Tibial artery (tissue), 4 donors: ENCODE data around the gene TENM3.

Source experiments
- DNase-seq, 2 donors: peaks; one replicate each; pipeline ENCODE4 v3.0.0-alpha.2; 2019
- H3K27ac ChIP-seq, 2 donors: fragments of 200-600 bp; sonication (generic) in 1 of 2; 1 replicate in 1 of 2; 2 replicates in 1 of 2; pipeline ENCODE4 v1.5.1; 2018 to 2019; ENCODE audit warnings: mild to moderate bottlenecking in 1 of 2
- H3K27me3 ChIP-seq, 2 donors: fragments of 200-600 bp; sonication (generic) in 1 of 2; one replicate each; pipeline versions ENCODE4 v1.5.1 to v1.6.0; 2016 to 2019
- H3K36me3 ChIP-seq, 3 donors: fragments of 200-600 bp; sonication (generic) in 2 of 3; one replicate each; pipeline ENCODE4 v1.5.1; 2016 to 2019; ENCODE audit warnings: mild to moderate bottlenecking in 2 of 3
- H3K4me1 ChIP-seq, 4 donors: fragments of 200-600 bp; sonication (generic) in 2 of 4; 1 replicate in 3 of 4; 2 replicates in 1 of 4; pipeline ENCODE4 v1.5.1; 2016 to 2019
- H3K4me3 ChIP-seq, 2 donors: fragments of 200-600 bp; sonication (generic) in 1 of 2; 1 replicate in 1 of 2; 2 replicates in 1 of 2; pipeline ENCODE4 v1.5.1; 2018 to 2019; ENCODE audit warnings: mild to moderate bottlenecking in 2 of 2
- H3K9me3 ChIP-seq, 3 donors: fragments of 200-600 bp; sonication (generic) in 1 of 3; one replicate each; pipeline ENCODE4 v1.5.1; 2016 to 2019
- intact Hi-C: fragments of 100-400 bp; cut with DNase I; formaldehyde crosslinking; loops from one replicate; pipeline ENCODE4 v1.15.0; 2023; ENCODE audit warnings: low total_unique reads
- TF ChIP-seq, protein P1 (sequence below), 2 experiments: fragments of 200-600 bp in 1 of 2; fragments of 450-650 bp in 1 of 2; IDR thresholded peaks; one replicate each; pipeline ENCODE4 v1.5.1; 2017 to 2019; ENCODE audit warnings: antibody characterized with exemption in 2 of 2, mild to moderate bottlenecking in 1 of 2, moderate library complexity in 1 of 2

The TENM3 gene

DNA sequence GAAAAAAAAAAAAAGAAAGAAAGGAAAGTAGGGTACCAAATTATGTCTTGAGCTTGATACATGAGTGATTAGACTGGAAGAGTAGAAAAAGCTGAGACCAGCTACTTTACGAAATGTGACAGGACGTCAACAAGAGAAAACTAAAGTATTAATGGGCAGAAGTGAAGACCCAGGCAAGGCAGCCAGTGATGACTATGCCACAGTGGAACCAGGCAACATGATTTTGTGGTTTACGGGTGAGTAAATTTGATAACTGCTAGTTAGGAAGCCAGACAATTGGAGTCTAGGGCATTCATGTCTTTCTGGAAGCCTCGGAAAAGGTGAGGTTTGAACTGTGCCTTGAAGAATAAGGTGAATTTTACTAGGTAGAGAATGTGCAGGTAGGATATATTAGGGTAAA, 326.4 kb downstream of the TENM3 start:
- H3K9me3 ChIP-seq = no peaks in the 10 kb centered on the region

DNA sequence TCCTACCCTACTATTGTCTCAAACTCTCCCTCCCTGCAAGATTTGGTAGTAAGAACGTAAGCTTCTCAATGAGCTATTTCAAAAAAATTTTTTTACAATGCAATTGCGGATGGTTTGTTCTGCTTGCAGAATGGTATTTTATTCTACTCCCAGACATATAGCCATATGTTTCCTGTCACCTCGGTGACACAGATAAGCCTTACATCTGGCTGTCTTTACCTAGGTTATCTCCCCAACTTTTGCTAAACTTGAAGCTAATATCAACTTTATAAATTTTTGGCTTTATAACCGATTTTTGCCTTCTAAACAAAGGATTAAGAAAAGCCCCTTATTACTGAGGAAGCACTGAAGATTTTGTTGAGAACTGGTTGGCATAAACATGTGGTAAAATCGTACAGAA, 331.5 kb downstream of the TENM3 start:
- Histone ChIP-seq H3K27ac (no peak overlapping the region), H3K4me3 (no peak overlapping the region), H3K27me3 (peaks cover 0 to 4% of the 10 kb centered on the region in 2 donors), H3K36me3 (no peaks in the 10 kb centered on the region), H3K9me3 (no peaks in the 10 kb centered on the region), H3K4me1 (no peaks in the 10 kb centered on the region)
- intact Hi-C loops = no loop called here
- DNase-seq = no peak
- TF ChIP-seq, protein P1, sequence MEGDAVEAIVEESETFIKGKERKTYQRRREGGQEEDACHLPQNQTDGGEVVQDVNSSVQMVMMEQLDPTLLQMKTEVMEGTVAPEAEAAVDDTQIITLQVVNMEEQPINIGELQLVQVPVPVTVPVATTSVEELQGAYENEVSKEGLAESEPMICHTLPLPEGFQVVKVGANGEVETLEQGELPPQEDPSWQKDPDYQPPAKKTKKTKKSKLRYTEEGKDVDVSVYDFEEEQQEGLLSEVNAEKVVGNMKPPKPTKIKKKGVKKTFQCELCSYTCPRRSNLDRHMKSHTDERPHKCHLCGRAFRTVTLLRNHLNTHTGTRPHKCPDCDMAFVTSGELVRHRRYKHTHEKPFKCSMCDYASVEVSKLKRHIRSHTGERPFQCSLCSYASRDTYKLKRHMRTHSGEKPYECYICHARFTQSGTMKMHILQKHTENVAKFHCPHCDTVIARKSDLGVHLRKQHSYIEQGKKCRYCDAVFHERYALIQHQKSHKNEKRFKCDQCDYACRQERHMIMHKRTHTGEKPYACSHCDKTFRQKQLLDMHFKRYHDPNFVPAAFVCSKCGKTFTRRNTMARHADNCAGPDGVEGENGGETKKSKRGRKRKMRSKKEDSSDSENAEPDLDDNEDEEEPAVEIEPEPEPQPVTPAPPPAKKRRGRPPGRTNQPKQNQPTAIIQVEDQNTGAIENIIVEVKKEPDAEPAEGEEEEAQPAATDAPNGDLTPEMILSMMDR (IDR thresholded peaks at IDR 0.05) = no peak

More for the DNA sequence above, 326.4 kb downstream of the TENM3 start:
- Histone ChIP-seq H3K27ac (no peak overlapping the region), H3K27me3 (no peaks in the 10 kb centered on the region), H3K4me1 (no peaks in the 10 kb centered on the region), H3K36me3 (no peaks in the 10 kb centered on the region), H3K4me3 (no peak overlapping the region)
- intact Hi-C loops = no loop called here
- no peak for DNase-seq
- TF ChIP-seq, protein P1 (IDR thresholded peaks at IDR 0.05) = no peak

GRCh38 chr4:182575225-182575624, 332.0 kb downstream of the TENM3 start:
- no peaks in the 10 kb centered on the region for H3K36me3 ChIP-seq
- H3K9me3 ChIP-seq = no peaks in the 10 kb centered on the region
- TF ChIP-seq, protein P1 (IDR thresholded peaks at IDR 0.05) = no peak
- intact Hi-C loops = no loop called here
- no peak overlapping the region for H3K27ac ChIP-seq
- H3K4me1 ChIP-seq = no peaks in the 10 kb centered on the region
- no peak for DNase-seq
- H3K27me3 ChIP-seq = peaks cover 0 to 4% of the 10 kb centered on the region in 2 donors
- no peak overlapping the region for H3K4me3 ChIP-seq

- intact Hi-C loops = no loop called here
- peaks cover 0 to 4% of the 10 kb centered on the region in 2 donors for H3K27me3 ChIP-seq
- no peaks in the 10 kb centered on the region for H3K36me3 ChIP-seq
- DNase-seq = no peak
- TF ChIP-seq, protein P1 (IDR thresholded peaks at IDR 0.05) = no peak
- H3K4me3 ChIP-seq = no peak overlapping the region
- no peaks in the 10 kb centered on the region for H3K4me1 ChIP-seq
- H3K9me3 ChIP-seq = no peaks in the 10 kb centered on the region
- no peak overlapping the region for H3K27ac ChIP-seq
Measured at GRCh38 chr4:182576601-182577289, 333.5 kb downstream of the TENM3 start.

DNA sequence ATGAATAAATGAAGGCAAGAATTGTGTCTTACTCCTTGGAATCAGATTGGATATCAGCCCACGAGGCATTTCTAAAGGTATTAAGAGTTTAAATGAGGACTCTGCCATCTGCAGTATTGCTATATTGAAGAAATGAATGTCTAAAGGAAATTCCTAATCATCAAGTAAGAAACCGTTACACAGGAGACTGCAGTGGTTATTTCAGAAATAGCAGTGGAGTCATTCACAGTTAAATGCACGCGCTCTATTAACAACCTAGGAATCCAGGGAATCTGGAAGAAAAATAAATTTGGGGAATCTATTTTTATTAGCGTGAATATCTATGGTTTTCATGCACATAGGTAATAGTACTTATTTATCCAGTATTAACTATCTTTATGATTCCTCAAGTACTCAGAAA, 334.2 kb downstream of the TENM3 start:
- H3K27me3 ChIP-seq = peaks cover 0 to 4% of the 10 kb centered on the region in 2 donors
- no peaks in the 10 kb centered on the region for H3K36me3 ChIP-seq
- no peaks in the 10 kb centered on the region for H3K4me1 ChIP-seq
- no peaks in the 10 kb centered on the region for H3K9me3 ChIP-seq
- intact Hi-C loops = no loop called here
- H3K27ac ChIP-seq = no peak overlapping the region
- TF ChIP-seq, protein P1 (IDR thresholded peaks at IDR 0.05) = no peak
- no peak overlapping the region for H3K4me3 ChIP-seq
- no peak for DNase-seq
